Trophoblast cell (in vitro differentiated cells and primary cell): ENCODE results near the gene MZT2A.
"Not testable (repeated sequence)": the region's sequence is repeated elsewhere in the genome, so short reads cannot be mapped to it uniquely, and the experiment has no call there.

Experiments
- DNase-seq, 2 donors: peaks; one replicate each; pipeline ENCODE4 v3.0.0-alpha.2; 2016
- H2AFZ ChIP-seq: 2 replicates; pipeline ENCODE4 v1.6.1; 2013; ENCODE audit warnings: low read length, moderate library complexity, mild to moderate bottlenecking; ENCODE audit not compliant: insufficient read depth, poor library complexity
- H2AK5ac ChIP-seq: 2 replicates; pipeline ENCODE4 v1.6.1; 2013; ENCODE audit warnings: mild to moderate bottlenecking, low read length
- H2BK120ac ChIP-seq: 2 replicates; pipeline ENCODE4 v1.6.1; 2013; ENCODE audit warnings: low read length, mild to moderate bottlenecking, moderate library complexity; ENCODE audit not compliant: insufficient read depth, poor library complexity
- H2BK12ac ChIP-seq: 2 replicates; pipeline ENCODE4 v1.6.1; 2013; ENCODE audit warnings: mild to moderate bottlenecking, low read length, moderate library complexity
- H2BK5ac ChIP-seq: 2 replicates; pipeline ENCODE4 v1.6.1; 2013; ENCODE audit warnings: low read length, low read depth, moderate library complexity, mild to moderate bottlenecking; ENCODE audit not compliant: poor library complexity
- H3K14ac ChIP-seq: 2 replicates; pipeline ENCODE4 v1.6.1; 2013; ENCODE audit warnings: mild to moderate bottlenecking, low read length
- H3K18ac ChIP-seq: 2 replicates; pipeline ENCODE4 v1.6.1; 2013; ENCODE audit warnings: mild to moderate bottlenecking, low read length
- H3K23ac ChIP-seq: 2 replicates; pipeline ENCODE4 v1.6.1; 2013; ENCODE audit warnings: low read length
- H3K27ac ChIP-seq: 2 replicates; pipeline ENCODE4 v1.5.1; 2013; ENCODE audit warnings: low read depth, mild to moderate bottlenecking, inconsistent platforms, low read length, moderate library complexity
- H3K27me3 ChIP-seq: 2 replicates; pipeline ENCODE4 v1.6.1; 2013; ENCODE audit warnings: inconsistent platforms, mild to moderate bottlenecking, low read length, moderate library complexity; ENCODE audit not compliant: insufficient read depth
- H3K36me3 ChIP-seq, 2 experiments: 1 replicate in 1 of 2; 2 replicates in 1 of 2; pipeline ENCODE4 v1.6.1; 2013; ENCODE audit warnings: low read length in 2 of 2, mild to moderate bottlenecking in 2 of 2, moderate library complexity in 1 of 2; ENCODE audit not compliant: insufficient read depth in 2 of 2, control insufficient read depth in 1 of 2
- H3K4ac ChIP-seq: 2 replicates; pipeline ENCODE4 v1.6.1; 2013; ENCODE audit warnings: low read depth, mild to moderate bottlenecking, low read length, moderate library complexity
- H3K4me1 ChIP-seq, 2 experiments: 1 replicate in 1 of 2; 2 replicates in 1 of 2; pipeline ENCODE4 v1.6.1; 2013; ENCODE audit warnings: low read length in 2 of 2, mild to moderate bottlenecking in 2 of 2, moderate library complexity in 1 of 2; ENCODE audit not compliant: insufficient read depth in 2 of 2, control insufficient read depth in 1 of 2
- H3K4me2 ChIP-seq: 2 replicates; pipeline ENCODE4 v1.6.1; 2013; ENCODE audit warnings: inconsistent platforms, mild to moderate bottlenecking, low read length, moderate library complexity
- H3K4me3 ChIP-seq: 2 replicates; pipeline ENCODE4 v1.5.1; 2013; ENCODE audit warnings: mild to moderate bottlenecking, low read depth, low read length, inconsistent platforms
- H3K79me1 ChIP-seq: one replicate; pipeline ENCODE4 v1.6.1; 2013; ENCODE audit warnings: low read length
- H3K79me2 ChIP-seq: 2 replicates; pipeline ENCODE4 v1.6.1; 2013; ENCODE audit warnings: low read length, mild to moderate bottlenecking; ENCODE audit not compliant: control insufficient read depth, insufficient read depth, poor library complexity
- H3K9ac ChIP-seq: 2 replicates; pipeline ENCODE4 v1.6.1; 2013; ENCODE audit warnings: mild to moderate bottlenecking, low read length
- H3K9me3 ChIP-seq: 2 replicates; pipeline ENCODE4 v1.6.1; 2013; ENCODE audit warnings: low read depth, mild to moderate bottlenecking, control low read depth, inconsistent platforms, low read length; ENCODE audit not compliant: insufficient read depth
- H4K12ac ChIP-seq: 2 replicates; pipeline ENCODE4 v1.6.1; 2013; ENCODE audit warnings: low read depth, mild to moderate bottlenecking, low read length, moderate library complexity
- H4K8ac ChIP-seq: 2 replicates; pipeline ENCODE4 v1.6.1; 2013; ENCODE audit warnings: low read depth, mild to moderate bottlenecking, low read length, moderate library complexity
- H4K91ac ChIP-seq: one replicate; pipeline ENCODE4 v1.6.1; 2013; ENCODE audit warnings: low read depth, mild to moderate bottlenecking, low read length, moderate library complexity
- WGBS: extraction: QIAGEN DNeasy Blood & Tissue Kit; methylation state at CpG from one replicate; pipeline ENCODE4 v1.1.7; 2013; ENCODE audit warnings: missing lambda C conversion rate; ENCODE audit not compliant: insufficient read length, insufficient coverage; ENCODE audit errors: extremely low coverage; 5-methylcytosine and 5-hydroxymethylcytosine counted together

The MZT2A gene

GRCh38 chr2:131511291-131511968, 19.2 kb upstream of the MZT2A start:
- H3K4me3 ChIP-seq, H4K8ac ChIP-seq, H3K18ac ChIP-seq, H3K4me1 ChIP-seq, H3K27me3 ChIP-seq, H3K27ac ChIP-seq, H3K9me3 ChIP-seq, H2AFZ ChIP-seq, H2AK5ac ChIP-seq, H3K4ac ChIP-seq, H3K79me1 ChIP-seq, H2BK120ac ChIP-seq, H3K14ac ChIP-seq, H2BK12ac ChIP-seq, H3K9ac ChIP-seq, H3K79me2 ChIP-seq, H4K12ac ChIP-seq, DNase-seq, H3K4me2 ChIP-seq, H3K23ac ChIP-seq, H4K91ac ChIP-seq, H2BK5ac ChIP-seq: not testable (repeated sequence)
- peaks cover 48 to 59% of the 10 kb centered on the region in 2 experiments for H3K36me3 ChIP-seq
- WGBS = no CpG with 5 or more reads among the region's 22 CpGs

DNA sequence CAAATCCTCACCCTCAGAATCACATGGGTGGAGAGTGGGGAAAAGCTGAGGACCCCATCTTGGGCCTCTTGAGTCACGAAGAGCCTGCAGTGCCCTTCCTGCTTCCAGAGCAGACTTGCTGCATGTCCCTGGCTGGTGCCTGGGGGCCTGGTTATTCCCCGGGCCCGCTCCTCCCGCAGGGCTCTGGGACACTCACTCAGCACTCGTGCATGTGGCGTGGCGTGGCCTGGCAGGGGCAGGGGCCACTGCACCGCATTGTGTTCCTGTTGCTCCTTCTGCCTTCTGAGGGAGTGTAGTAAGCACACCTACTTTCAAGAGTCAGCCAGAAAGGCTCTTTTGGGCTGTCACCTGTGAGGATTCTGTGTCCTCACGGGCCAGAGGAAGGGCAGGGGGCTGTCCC, 17.4 kb upstream of the MZT2A start:
- Histone ChIP-seq H3K27me3 (no peaks in the 10 kb centered on the region), H3K4me1 (no peaks in the 10 kb centered on the region), H2AFZ (no peak overlapping the region), H4K91ac (no peak overlapping the region), H3K4me2 (no peak overlapping the region), H3K79me2 (no peaks in the 10 kb centered on the region), H3K4ac (no peak overlapping the region), H2BK12ac (no peak overlapping the region), H4K12ac (no peak overlapping the region), H3K36me3 (peaks cover 58 to 73% of the 10 kb centered on the region in 2 experiments), H2BK5ac (no peak overlapping the region), H4K8ac (no peak overlapping the region), H3K9ac (no peak overlapping the region), H3K4me3 (no peak overlapping the region), H3K27ac (no peak overlapping the region), H3K18ac (no peak overlapping the region), H3K79me1 (no peaks in the 10 kb centered on the region), H3K14ac (no peak overlapping the region), H2BK120ac (no peak overlapping the region), H3K9me3 (no peaks in the 10 kb centered on the region), H3K23ac (no peak overlapping the region), H2AK5ac (no peak overlapping the region)
- WGBS = no CpG with 5 or more reads among the region's 9 CpGs
- no peak for DNase-seq

DNA sequence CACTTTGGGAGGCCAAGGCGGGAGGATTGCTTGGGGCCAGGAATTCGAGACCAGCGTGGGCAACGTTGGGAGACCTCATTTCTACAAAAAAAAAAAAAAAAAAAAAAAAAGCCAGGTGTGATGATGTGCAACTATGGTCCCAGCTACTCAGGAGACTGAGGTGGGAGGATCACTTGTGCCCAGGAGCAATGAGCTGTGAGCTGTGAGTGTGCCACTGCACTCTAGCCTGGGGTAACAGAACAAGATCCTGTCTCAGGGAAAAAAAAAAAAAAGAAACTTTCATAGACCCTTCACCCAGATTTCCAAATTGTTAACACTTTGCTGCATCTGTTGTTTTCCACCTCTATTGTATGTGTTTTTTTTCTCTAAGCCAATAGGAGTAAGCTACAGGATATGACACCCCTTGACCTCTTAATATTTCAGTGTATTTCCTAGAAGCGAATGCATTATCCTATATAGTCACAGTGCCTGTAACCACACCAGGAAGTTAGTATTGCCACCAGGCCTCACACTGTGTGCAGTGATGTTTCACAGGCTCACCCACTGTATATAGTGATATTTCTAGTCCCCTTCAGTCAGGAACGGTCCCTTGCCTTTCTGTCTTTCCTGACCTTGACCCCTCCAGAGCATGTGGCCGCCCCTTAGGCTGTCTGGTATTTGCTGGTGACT, 12.0 kb upstream of the MZT2A start:
- not testable (repeated sequence) for H3K27ac ChIP-seq, H3K4me1 ChIP-seq, H2AFZ ChIP-seq, H3K27me3 ChIP-seq, H3K4me2 ChIP-seq, H2BK120ac ChIP-seq, H4K8ac ChIP-seq, H4K12ac ChIP-seq, H3K9me3 ChIP-seq, H3K4me3 ChIP-seq, H3K23ac ChIP-seq, H3K18ac ChIP-seq, H2BK12ac ChIP-seq, H3K4ac ChIP-seq, H3K79me1 ChIP-seq, H2AK5ac ChIP-seq, H4K91ac ChIP-seq, H2BK5ac ChIP-seq, H3K9ac ChIP-seq, H3K79me2 ChIP-seq, DNase-seq, H3K14ac ChIP-seq
- WGBS = no CpG with 5 or more reads among the region's 7 CpGs
- H3K36me3 ChIP-seq = peaks cover 66 to 81% of the 10 kb centered on the region in 2 experiments

- H3K4ac ChIP-seq, H3K23ac ChIP-seq: not testable (repeated sequence)
Measured at GRCh38 chr2:131503587-131503986, 11.4 kb upstream of the MZT2A start.

More at GRCh38 chr2:131503587-131503986, 11.4 kb upstream of the MZT2A start:
- H3K18ac ChIP-seq, H3K4me2 ChIP-seq, H2AK5ac ChIP-seq, H3K9ac ChIP-seq, DNase-seq, H4K12ac ChIP-seq, H3K14ac ChIP-seq, H2BK12ac ChIP-seq, H4K91ac ChIP-seq, H4K8ac ChIP-seq, H3K79me1 ChIP-seq, H3K27me3 ChIP-seq, H2BK120ac ChIP-seq, H3K9me3 ChIP-seq, H2BK5ac ChIP-seq, H3K4me1 ChIP-seq, H3K4me3 ChIP-seq, H3K79me2 ChIP-seq, H2AFZ ChIP-seq, H3K27ac ChIP-seq: not testable (repeated sequence)
- WGBS = no CpG with 5 or more reads among the region's 4 CpGs
- peaks cover 60 to 79% of the 10 kb centered on the region in 2 experiments for H3K36me3 ChIP-seq
